MM.1S (cell line): Measurements from ENCODE around the gene LTV1.

Source experiments
- CTCF ChIP-seq: fragments of 300-600 bp; sonication (generic); IDR thresholded peaks from 2 replicates; pipeline ENCODE4 v1.5.1; 2016; ENCODE audit warnings: antibody characterized with exemption, low read length, mixed read lengths
- EZH2phosphoT487 ChIP-seq: fragments of 300-600 bp; sonication (generic); IDR thresholded peaks from 2 replicates; pipeline ENCODE4 v1.6.1; 2018; ENCODE audit warnings: antibody characterized with exemption, low read length

GRCh38 chr6:143884216-143884900 lies 41.2 kb downstream of the LTV1 start:
- TF ChIP-seq CTCF (no peak), EZH2phosphoT487 (no peak)
